Measurements from ENCODE around the gene COPE.

GRCh38 chr19:18948075-18948975, 29.1 kb upstream of the COPE start:
- TF ChIP-seq EZH2 (IDR thresholded peaks at IDR 0.05; ENCODE audit: insufficient read depth, poor library complexity, severe bottlenecking) (no peak), EZH2phosphoT487 (IDR thresholded peaks at IDR 0.05; ENCODE audit: insufficient read depth, low read depth) (no peak)

All from GM23248 (cell line).